CD4-positive, alpha-beta T cell (primary cell): ENCODE measurements around the gene CMTR2. TPM values are rescaled to one million over a fixed set of nuclear protein-coding genes. Genes with fewer than 3 reads are reported as not detected.
A peak's percentile ranks its signal among the peaks of the same experiment; 100 is the strongest.

ENCODE experiments used
- ATAC-seq: fragments of 200-7000 bp; cut with Tn5 transposase; one replicate; pipeline ENCODE4 v1.10.0; 2022; ENCODE audit warnings: mild to moderate bottlenecking; ENCODE audit not compliant: poor library complexity
- CTCF ChIA-PET: fragments of 350-600 bp; sonication (Branson Sonifier 250); formaldehyde crosslinking; loops from one replicate; lab custom pipeline; 2021; ENCODE audit warnings: antibody characterized with exemption, inconsistent platforms; lab: Charles Lee
- POLR2A ChIA-PET: fragments of 350-600 bp; sonication (Branson Sonifier 250); formaldehyde crosslinking; loops from one replicate; lab custom pipeline; 2021; ENCODE audit warnings: antibody characterized with exemption, inconsistent platforms; lab: Charles Lee
- DNase-seq, 14 experiments: peaks; one replicate each; pipeline ENCODE4 v3.0.0-alpha.2; 2013 to 2020; ENCODE audit warnings: mixed read lengths in 2 of 14
- H3K27ac ChIP-seq, 2 donors: one replicate each; pipeline versions ENCODE4 v1.5.1 to v1.7.0; 2013; ENCODE audit warnings: low read length in 2 of 2, low read depth in 1 of 2, mild to moderate bottlenecking in 1 of 2
- H3K27me3 ChIP-seq, 2 experiments: 1 replicate in 1 of 2; 2 replicates in 1 of 2; pipeline versions ENCODE4 v1.6.1 to v1.7.0; 2013; ENCODE audit warnings: low read length in 2 of 2, control low read depth in 1 of 2, mild to moderate bottlenecking in 1 of 2, moderate library complexity in 1 of 2; ENCODE audit not compliant: insufficient read depth in 2 of 2, control insufficient read depth in 1 of 2
- H3K36me3 ChIP-seq: one replicate; pipeline ENCODE4 v1.6.1; 2013; ENCODE audit warnings: low read length, control low read depth; ENCODE audit not compliant: insufficient read depth
- H3K4me1 ChIP-seq: one replicate; pipeline ENCODE4 v1.6.1; 2013; ENCODE audit warnings: low read length, control low read depth; ENCODE audit not compliant: insufficient read depth
- H3K4me3 ChIP-seq: one replicate; pipeline ENCODE4 v1.5.1; 2013; ENCODE audit warnings: mild to moderate bottlenecking, low read length, moderate library complexity
- H3K9me3 ChIP-seq, 2 experiments: 1 replicate in 1 of 2; 2 replicates in 1 of 2; pipeline versions ENCODE4 v1.6.1 to v1.7.0; 2013; ENCODE audit warnings: low read length in 2 of 2, mild to moderate bottlenecking in 2 of 2, control low read depth in 1 of 2, moderate library complexity in 1 of 2; ENCODE audit not compliant: control insufficient read depth in 1 of 2, insufficient read depth in 1 of 2
- H3K27ac Mint-ChIP-seq: one replicate; pipeline ENCODE4 v1.8.0; 2020; ENCODE audit warnings: mixed read lengths
- H3K27me3 Mint-ChIP-seq: one replicate; pipeline ENCODE4 v1.8.0; 2021; ENCODE audit warnings: mixed read lengths
- H3K36me3 Mint-ChIP-seq: one replicate; pipeline ENCODE4 v1.8.0; 2021; ENCODE audit warnings: low read depth, mixed read lengths
- H3K4me1 Mint-ChIP-seq: one replicate; pipeline ENCODE4 v1.8.0; 2021; ENCODE audit warnings: low read depth, mixed read lengths
- H3K4me3 Mint-ChIP-seq: one replicate; pipeline ENCODE4 v1.8.0; 2020; ENCODE audit warnings: mild to moderate bottlenecking, mixed read lengths
- H3K9me3 Mint-ChIP-seq: one replicate; pipeline ENCODE4 v1.8.0; 2020; ENCODE audit warnings: mixed read lengths
- CTCF ChIP-seq: fragments of 200-600 bp; IDR thresholded peaks from one replicate; pipeline ENCODE4 v1.8.0; 2022; ENCODE audit warnings: antibody characterized with exemption, mild to moderate bottlenecking
- intact Hi-C, 2 experiments: fragments of 100-400 bp; cut with DNase I in 1 of 2; cut with micrococcal nuclease in 1 of 2; formaldehyde crosslinking; loops; one replicate each; pipeline versions ENCODE4 v1.15.1 to v1.9.0; 2023 to 2025; cut with DNase I, micrococcal nuclease
- total RNA-seq, 174 experiments: library from RNA in 2 of 174; stranded (reverse) in 2 of 174; gene quantifications; one replicate each; pipeline ENCODE4 v1.2.3 and lab custom pipeline; 2021 to 2026

Gene CMTR2
- total RNA-seq, 2 experiments from 2014 or later = 5.9 to 6.6 TPM

- ATAC-seq (no peak), DNase-seq (no peak)
- peak overlapping the region; percentile 94 for H3K4me3 ChIP-seq
- H3K4me3 Mint-ChIP-seq = peak overlapping the region; percentile 91
- peaks cover 2% of the 10 kb centered on the region for H3K9me3 Mint-ChIP-seq
- H3K9me3 ChIP-seq = peaks cover 0 to 6% of the 10 kb centered on the region in 2 experiments
- peaks cover 18% of the 10 kb centered on the region for H3K36me3 ChIP-seq
- intact Hi-C loops = loop anchor here in 1 of 2 experiments (5.0 kb wide), 3 partner anchors 174 to 486 kb away; partner anchors contain the start of genes VAC14 and ZNF23
- peaks cover 31% of the 10 kb centered on the region for H3K4me1 Mint-ChIP-seq
- no peak for TF ChIP-seq CTCF
- H3K27ac Mint-ChIP-seq = peak overlapping the region; percentile 81
- peak overlapping the region; percentile 80 to 90 for H3K27ac ChIP-seq
- H3K27me3 Mint-ChIP-seq = peaks cover 21% of the 10 kb centered on the region
- ChIA-PET POLR2A (no interaction called here), CTCF (no interaction called here)
- H3K27me3 ChIP-seq = peaks cover 5 to 13% of the 10 kb centered on the region in 2 experiments
- peaks cover 52% of the 10 kb centered on the region for H3K36me3 Mint-ChIP-seq
- H3K4me1 ChIP-seq = peaks cover 19% of the 10 kb centered on the region
Measured at GRCh38 chr16:71288570-71288889, 672 bp downstream of the CMTR2 start.

DNA sequence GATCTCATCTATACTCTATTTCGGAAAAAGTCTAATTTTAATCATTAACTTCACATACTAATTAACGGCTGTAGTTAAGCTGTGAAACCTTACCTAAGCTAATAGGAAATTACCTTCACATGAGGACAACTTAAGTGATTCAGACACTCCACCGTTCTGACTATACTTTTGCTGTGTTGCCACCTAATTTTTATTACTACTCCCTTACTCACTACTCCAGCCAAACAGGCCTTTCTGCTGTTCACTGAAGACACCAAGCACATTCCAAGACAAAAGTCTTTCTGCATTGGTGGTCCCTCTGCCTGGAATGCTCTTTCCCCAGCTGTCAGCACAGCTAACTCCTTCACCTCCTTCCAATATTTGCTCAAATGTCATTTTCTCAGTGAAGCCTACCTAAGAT is 1.3 kb downstream of the CMTR2 start:
- H3K9me3 ChIP-seq = peaks cover 0 to 6% of the 10 kb centered on the region in 2 experiments
- Mint-ChIP-seq H3K36me3 (peaks cover 58% of the 10 kb centered on the region), H3K4me1 (peaks cover 34% of the 10 kb centered on the region), H3K27ac (peak overlapping the region; percentile 81), H3K9me3 (peaks cover 2% of the 10 kb centered on the region), H3K4me3 (peak overlapping the region; percentile 3), H3K27me3 (peaks cover 15% of the 10 kb centered on the region)
- no peak for TF ChIP-seq CTCF
- peaks cover 19% of the 10 kb centered on the region for H3K4me1 ChIP-seq
- peaks cover 2 to 9% of the 10 kb centered on the region in 2 experiments for H3K27me3 ChIP-seq
- POLR2A ChIA-PET = no interaction called here
- intact Hi-C loops = loop anchor here in 1 of 2 experiments (5.0 kb wide), 3 partner anchors 174 to 486 kb away; partner anchors contain the start of genes VAC14 and ZNF23
- H3K4me3 ChIP-seq = peak overlapping the region; percentile 94
- DNase-seq (no peak), ATAC-seq (no peak)
- H3K36me3 ChIP-seq = peaks cover 21% of the 10 kb centered on the region
- CTCF ChIA-PET = no interaction called here
- H3K27ac ChIP-seq = peak overlapping the region in 1 of 2 donors; percentile 90

DNA sequence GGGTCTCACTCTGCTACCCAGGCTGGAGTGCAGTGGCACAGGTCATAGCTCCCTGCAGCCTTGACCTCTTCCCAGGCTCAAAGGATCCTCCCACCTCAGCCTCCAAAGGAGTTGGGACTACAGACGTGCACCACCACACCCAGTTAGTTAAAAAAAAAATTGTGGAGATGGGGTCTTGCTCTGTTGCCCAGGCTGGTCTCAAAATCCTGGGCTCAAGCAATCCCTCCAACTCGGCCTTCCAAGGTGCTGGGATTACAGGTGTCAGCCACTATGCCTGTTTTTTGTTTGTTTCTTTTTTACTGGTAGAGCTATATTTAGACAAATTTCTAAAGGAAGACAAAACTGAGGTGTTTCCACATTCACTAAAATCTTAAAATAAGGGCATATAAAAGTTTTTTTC is 1.7 kb downstream of the CMTR2 start:
- H3K4me1 ChIP-seq = peaks cover 19% of the 10 kb centered on the region
- H3K27ac Mint-ChIP-seq = peak overlapping the region; percentile 81
- no peak for TF ChIP-seq CTCF
- H3K36me3 ChIP-seq = peaks cover 21% of the 10 kb centered on the region
- H3K9me3 ChIP-seq = peaks cover 0 to 6% of the 10 kb centered on the region in 2 experiments
- H3K27me3 Mint-ChIP-seq = peaks cover 10% of the 10 kb centered on the region
- DNase-seq = no peak
- CTCF ChIA-PET = no interaction called here
- no peak overlapping the region for H3K27ac ChIP-seq
- H3K4me3 ChIP-seq = no peak overlapping the region
- peaks cover 2% of the 10 kb centered on the region for H3K9me3 Mint-ChIP-seq
- H3K36me3 Mint-ChIP-seq = peaks cover 61% of the 10 kb centered on the region
- intact Hi-C loops = loop anchor here in 1 of 2 experiments (5.0 kb wide), 3 partner anchors 175 to 485 kb away; partner anchors contain the start of genes VAC14 and ZNF23
- POLR2A ChIA-PET = no interaction called here
- no peak for ATAC-seq
- H3K4me3 Mint-ChIP-seq = peak overlapping the region; percentile 3
- H3K27me3 ChIP-seq = peaks cover 0 to 4% of the 10 kb centered on the region in 2 experiments
- H3K4me1 Mint-ChIP-seq = peaks cover 37% of the 10 kb centered on the region
